Measurements from ENCODE around the gene IL1RAPL2. TPM values are rescaled to one million over a fixed set of nuclear protein-coding genes. Genes with fewer than 3 reads are reported as not detected.

IL1RAPL2 gene
- polyA plus RNA-seq, 2 of the 4 experiments (the other 2 are of a cell fraction): not detected

- no peak for TF ChIP-seq HOXA7 (CRISPR knock-in tag; IDR thresholded peaks at IDR 0.05)
- no peak for TF ChIP-seq BHLHE40 (IDR thresholded peaks at IDR 0.05; ENCODE audit: low read depth, low read length)
- TF ChIP-seq SMC3 (IDR thresholded peaks at IDR 0.05): no peak
- TF ChIP-seq MAZ (IDR thresholded peaks at IDR 0.05; ENCODE audit: borderline replicate concordance, low read depth, low read length): no peak
- TF ChIP-seq POLR2A (IDR thresholded peaks at IDR 0.05; ENCODE audit: low read length): no peak
- TF ChIP-seq GATA3 (IDR thresholded peaks at IDR 0.05; ENCODE audit: borderline replicate concordance): no peak
- no peak for TF ChIP-seq SREBF2 (IDR thresholded peaks at IDR 0.05)
- TF ChIP-seq HES2 (IDR thresholded peaks at IDR 0.05): no peak
Observed at GRCh38 chrX:105226499-105226898, 660.5 kb downstream of the IL1RAPL2 start (continued).

GRCh38 chrX:105228602-105229001 is 662.6 kb downstream of the IL1RAPL2 start:
- no peak for TF ChIP-seq HEYL (CRISPR knock-in tag; IDR thresholded peaks at IDR 0.05)
- TF ChIP-seq ESRRA (IDR thresholded peaks at IDR 0.05; ENCODE audit: borderline replicate concordance, low read length): no peak
- no peak for TF ChIP-seq ELK1 (IDR thresholded peaks at IDR 0.05; ENCODE audit: low read depth, low read length)
- TF ChIP-seq BCL3 (IDR thresholded peaks at IDR 0.05): no peak
- TF ChIP-seq FOXS1 (CRISPR knock-in tag; IDR thresholded peaks at IDR 0.05): no peak
- no peak for TF ChIP-seq ZFP36 (IDR thresholded peaks at IDR 0.05; ENCODE audit: borderline replicate concordance, partially characterized antibody)
- TF ChIP-seq HMGXB4 (CRISPR knock-in tag; IDR thresholded peaks at IDR 0.05; ENCODE audit: borderline replicate concordance): no peak
- no peak for TF ChIP-seq MAZ (IDR thresholded peaks at IDR 0.05; ENCODE audit: borderline replicate concordance, low read depth, low read length)
- TF ChIP-seq RCOR1 (IDR thresholded peaks at IDR 0.05; ENCODE audit: low read depth, low read length): no peak
- TF ChIP-seq, protein P1, sequence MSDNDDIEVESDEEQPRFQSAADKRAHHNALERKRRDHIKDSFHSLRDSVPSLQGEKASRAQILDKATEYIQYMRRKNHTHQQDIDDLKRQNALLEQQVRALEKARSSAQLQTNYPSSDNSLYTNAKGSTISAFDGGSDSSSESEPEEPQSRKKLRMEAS (IDR thresholded peaks at IDR 0.05): no peak
- no peak for TF ChIP-seq FOSB (CRISPR knock-in tag; IDR thresholded peaks at IDR 0.05)
- TF ChIP-seq POLR2A (IDR thresholded peaks at IDR 0.05; ENCODE audit: low read length): no peak
- TF ChIP-seq BHLHE40 (IDR thresholded peaks at IDR 0.05; ENCODE audit: low read depth, low read length): no peak
- no peak for TF ChIP-seq CTCF (IDR thresholded peaks at IDR 0.05)
- TF ChIP-seq CHD2 (IDR thresholded peaks at IDR 0.05; ENCODE audit: low read length, partially characterized antibody): no peak
- TF ChIP-seq HOXB13 (CRISPR knock-in tag; IDR thresholded peaks at IDR 0.05; ENCODE audit: low read depth): no peak
- TF ChIP-seq PHF8 (IDR thresholded peaks at IDR 0.05; ENCODE audit: borderline replicate concordance, low read depth): no peak
- TF ChIP-seq HES2 (IDR thresholded peaks at IDR 0.05): no peak
- TF ChIP-seq FOSL2 (IDR thresholded peaks at IDR 0.05): no peak
- no peak for TF ChIP-seq FOSL2 (CRISPR knock-in tag; IDR thresholded peaks at IDR 0.05)
- no peak for TF ChIP-seq CHD4 (IDR thresholded peaks at IDR 0.05; ENCODE audit: borderline replicate concordance)
- 8% methylated on average over 2 of the region's 2 CpGs for WGBS (ENCODE audit: missing lambda C conversion rate)
- Histone ChIP-seq H3K4me2 (no peak overlapping the region), H3K4me3 (no peak overlapping the region), H3K27ac (no peak overlapping the region), H3K9me3 (no peaks in the 10 kb centered on the region), H3K4me1 (no peaks in the 10 kb centered on the region)
- ATAC-seq (no peak), FAIRE-seq (peak; percentile 97), DNase-seq (ENCODE audit: low read depth in 1 of 2, low spot score in 1 of 2) (no peak)
- CTCF ChIA-PET: no interaction called here
- POLR2A ChIA-PET: no interaction called here
